ENCODE results near the gene DNAH3. TPM values are rescaled to one million over a fixed set of nuclear protein-coding genes. Genes with fewer than 3 reads are reported as not detected.

Gene DNAH3
- total RNA-seq, 1 donor from 2014 or later, result not detected

DNA sequence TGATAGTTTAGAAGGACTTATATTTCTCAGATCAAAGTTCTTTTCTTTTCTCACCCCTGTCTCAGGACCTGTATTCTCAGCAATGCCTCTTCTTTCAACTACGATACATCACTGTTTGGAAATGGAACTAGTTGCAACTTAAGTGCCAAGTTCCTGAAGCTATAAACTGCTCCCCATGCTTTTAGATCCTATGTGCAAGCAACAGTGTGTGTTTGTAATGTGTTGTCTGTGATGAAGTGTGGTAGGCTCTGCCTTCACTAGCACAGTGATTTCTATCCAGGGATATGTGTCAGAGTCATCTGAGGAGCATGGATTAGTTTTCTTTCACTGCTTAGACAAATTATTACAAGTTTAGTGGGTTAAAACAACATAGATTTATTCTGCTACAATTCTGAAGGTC, 42.3 kb upstream of the DNAH3 start:
- H3K27me3 Mint-ChIP-seq, result peaks cover 18% of the 10 kb centered on the region
- no peaks in the 10 kb centered on the region for H3K9me3 Mint-ChIP-seq
- DNase-seq (ENCODE audit: extremely low spot score, unreplicated experiment), result no peak
- no peak overlapping the region for H3K27ac Mint-ChIP-seq
- no peak overlapping the region for H3K4me3 Mint-ChIP-seq
- H3K36me3 Mint-ChIP-seq, result no peaks in the 10 kb centered on the region
- TF ChIP-seq, protein P1, sequence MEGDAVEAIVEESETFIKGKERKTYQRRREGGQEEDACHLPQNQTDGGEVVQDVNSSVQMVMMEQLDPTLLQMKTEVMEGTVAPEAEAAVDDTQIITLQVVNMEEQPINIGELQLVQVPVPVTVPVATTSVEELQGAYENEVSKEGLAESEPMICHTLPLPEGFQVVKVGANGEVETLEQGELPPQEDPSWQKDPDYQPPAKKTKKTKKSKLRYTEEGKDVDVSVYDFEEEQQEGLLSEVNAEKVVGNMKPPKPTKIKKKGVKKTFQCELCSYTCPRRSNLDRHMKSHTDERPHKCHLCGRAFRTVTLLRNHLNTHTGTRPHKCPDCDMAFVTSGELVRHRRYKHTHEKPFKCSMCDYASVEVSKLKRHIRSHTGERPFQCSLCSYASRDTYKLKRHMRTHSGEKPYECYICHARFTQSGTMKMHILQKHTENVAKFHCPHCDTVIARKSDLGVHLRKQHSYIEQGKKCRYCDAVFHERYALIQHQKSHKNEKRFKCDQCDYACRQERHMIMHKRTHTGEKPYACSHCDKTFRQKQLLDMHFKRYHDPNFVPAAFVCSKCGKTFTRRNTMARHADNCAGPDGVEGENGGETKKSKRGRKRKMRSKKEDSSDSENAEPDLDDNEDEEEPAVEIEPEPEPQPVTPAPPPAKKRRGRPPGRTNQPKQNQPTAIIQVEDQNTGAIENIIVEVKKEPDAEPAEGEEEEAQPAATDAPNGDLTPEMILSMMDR (conservative IDR thresholded peaks at IDR 0.05), result no peak
- H3K4me1 Mint-ChIP-seq (ENCODE audit: unreplicated experiment), result peaks cover 4% of the 10 kb centered on the region

DNA sequence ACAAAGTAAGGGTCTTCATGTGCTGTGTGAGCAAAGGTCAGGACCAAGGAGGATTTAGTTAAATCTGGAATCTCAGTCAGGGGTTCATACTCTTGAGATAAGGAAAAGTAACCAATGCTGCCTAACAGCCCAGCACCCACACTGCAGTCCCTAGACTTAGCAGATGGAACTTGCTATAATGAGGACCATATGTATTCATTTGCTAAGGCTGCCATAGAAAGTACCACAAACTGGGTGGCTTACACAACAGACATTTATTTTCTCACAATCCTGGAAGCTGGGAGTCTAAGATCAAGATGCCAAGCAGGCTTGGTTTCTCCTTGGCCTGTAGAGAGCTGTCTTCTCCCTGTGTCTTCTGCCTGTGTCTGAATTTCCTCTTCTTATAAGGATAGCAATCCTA, 40.0 kb upstream of the DNAH3 start:
- peaks cover 4% of the 10 kb centered on the region for H3K4me1 Mint-ChIP-seq (ENCODE audit: unreplicated experiment)
- peaks cover 18% of the 10 kb centered on the region for H3K27me3 Mint-ChIP-seq

DNA sequence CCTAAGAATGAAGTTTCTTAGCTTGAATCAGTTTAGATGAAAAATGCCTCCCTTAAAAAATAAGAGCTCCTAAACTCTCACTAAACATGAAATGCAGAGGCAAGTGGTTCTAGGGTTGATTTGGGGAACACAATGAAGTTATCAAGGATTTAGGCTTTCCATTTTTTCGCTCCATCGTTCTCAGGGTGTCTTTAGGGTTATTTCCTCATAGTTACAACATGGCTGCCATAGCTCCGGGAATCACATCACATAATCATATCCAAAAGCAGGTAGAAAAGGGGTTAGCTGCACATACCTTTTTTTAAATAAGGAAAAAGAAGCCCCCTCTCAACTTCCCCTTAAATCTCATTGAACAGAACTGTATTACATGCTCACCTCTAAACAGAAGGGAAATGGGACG, 39.4 kb upstream of the DNAH3 start:
- peaks cover 4% of the 10 kb centered on the region for H3K4me1 Mint-ChIP-seq (ENCODE audit: unreplicated experiment)
- no peak overlapping the region for H3K27ac Mint-ChIP-seq
- no peaks in the 10 kb centered on the region for H3K9me3 Mint-ChIP-seq
- TF ChIP-seq, protein P1 (conservative IDR thresholded peaks at IDR 0.05), result no peak
- no peak for DNase-seq (ENCODE audit: extremely low spot score, unreplicated experiment)
- no peaks in the 10 kb centered on the region for H3K36me3 Mint-ChIP-seq
- peaks cover 18% of the 10 kb centered on the region for H3K27me3 Mint-ChIP-seq
- no peak overlapping the region for H3K4me3 Mint-ChIP-seq

More for the DNA sequence above, 40.0 kb upstream of the DNAH3 start:
- TF ChIP-seq, protein P1 (conservative IDR thresholded peaks at IDR 0.05), result no peak
- DNase-seq (ENCODE audit: extremely low spot score, unreplicated experiment), result no peak
- H3K27ac Mint-ChIP-seq, result no peak overlapping the region
- H3K4me3 Mint-ChIP-seq, result no peak overlapping the region
- no peaks in the 10 kb centered on the region for H3K9me3 Mint-ChIP-seq
- H3K36me3 Mint-ChIP-seq, result no peaks in the 10 kb centered on the region

DNA sequence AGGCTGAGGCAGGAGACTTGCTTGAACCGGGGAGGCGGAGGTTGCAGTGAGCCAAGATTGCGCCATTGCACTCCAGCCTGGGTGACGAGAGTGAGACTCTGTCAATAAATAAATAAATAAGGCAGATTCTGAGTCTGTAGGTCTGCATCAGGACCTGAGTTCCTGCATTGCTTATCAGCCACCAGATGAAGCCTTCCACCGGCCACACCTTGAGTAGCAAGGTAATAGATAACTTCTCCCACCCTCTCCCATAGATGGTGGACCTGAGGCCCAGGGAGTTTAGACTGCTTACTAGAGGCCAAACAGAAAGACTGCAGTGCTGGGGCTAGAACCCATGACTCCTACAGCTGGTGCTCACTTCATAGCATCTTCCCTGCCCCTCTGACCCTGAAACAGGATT, 38.7 kb upstream of the DNAH3 start:
- TF ChIP-seq, protein P1 (conservative IDR thresholded peaks at IDR 0.05), result no peak
- peaks cover 4% of the 10 kb centered on the region for H3K4me1 Mint-ChIP-seq (ENCODE audit: unreplicated experiment)
- H3K27me3 Mint-ChIP-seq, result peaks cover 15% of the 10 kb centered on the region
- no peak overlapping the region for H3K27ac Mint-ChIP-seq
- no peak overlapping the region for H3K4me3 Mint-ChIP-seq
- no peaks in the 10 kb centered on the region for H3K9me3 Mint-ChIP-seq
- H3K36me3 Mint-ChIP-seq, result no peaks in the 10 kb centered on the region
- DNase-seq (ENCODE audit: extremely low spot score, unreplicated experiment), result no peak

DNA sequence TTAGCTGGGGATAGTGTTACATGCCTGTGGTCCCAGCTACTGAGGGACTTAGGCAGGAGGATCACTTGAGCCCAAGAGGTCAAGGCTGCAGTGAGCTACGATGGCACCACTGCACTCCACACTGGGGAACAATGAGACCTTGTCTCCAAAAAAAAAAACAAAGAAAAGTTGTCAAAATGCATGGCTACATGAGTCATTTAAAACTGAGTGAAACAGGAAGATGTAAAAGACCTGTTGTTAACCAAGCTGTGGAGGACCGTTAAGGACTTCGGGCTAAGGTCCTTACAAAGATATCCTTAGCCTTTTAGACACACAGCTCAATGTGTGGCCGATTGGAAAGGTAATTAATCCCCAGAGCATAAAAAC, 35.7 kb upstream of the DNAH3 start:
- Mint-ChIP-seq H3K27me3 (peaks cover 8% of the 10 kb centered on the region), H3K4me3 (no peak overlapping the region), H3K9me3 (no peaks in the 10 kb centered on the region), H3K27ac (no peak overlapping the region), H3K36me3 (peaks cover 10% of the 10 kb centered on the region), H3K4me1 (ENCODE audit: unreplicated experiment) (peaks cover 4% of the 10 kb centered on the region)
- TF ChIP-seq, protein P1 (conservative IDR thresholded peaks at IDR 0.05), result no peak
- DNase-seq (ENCODE audit: extremely low spot score, unreplicated experiment), result no peak

Data from type B pancreatic cell (in vitro differentiated cells).